Measurements from ENCODE around the gene GLB1L.

The GLB1L gene

DNA sequence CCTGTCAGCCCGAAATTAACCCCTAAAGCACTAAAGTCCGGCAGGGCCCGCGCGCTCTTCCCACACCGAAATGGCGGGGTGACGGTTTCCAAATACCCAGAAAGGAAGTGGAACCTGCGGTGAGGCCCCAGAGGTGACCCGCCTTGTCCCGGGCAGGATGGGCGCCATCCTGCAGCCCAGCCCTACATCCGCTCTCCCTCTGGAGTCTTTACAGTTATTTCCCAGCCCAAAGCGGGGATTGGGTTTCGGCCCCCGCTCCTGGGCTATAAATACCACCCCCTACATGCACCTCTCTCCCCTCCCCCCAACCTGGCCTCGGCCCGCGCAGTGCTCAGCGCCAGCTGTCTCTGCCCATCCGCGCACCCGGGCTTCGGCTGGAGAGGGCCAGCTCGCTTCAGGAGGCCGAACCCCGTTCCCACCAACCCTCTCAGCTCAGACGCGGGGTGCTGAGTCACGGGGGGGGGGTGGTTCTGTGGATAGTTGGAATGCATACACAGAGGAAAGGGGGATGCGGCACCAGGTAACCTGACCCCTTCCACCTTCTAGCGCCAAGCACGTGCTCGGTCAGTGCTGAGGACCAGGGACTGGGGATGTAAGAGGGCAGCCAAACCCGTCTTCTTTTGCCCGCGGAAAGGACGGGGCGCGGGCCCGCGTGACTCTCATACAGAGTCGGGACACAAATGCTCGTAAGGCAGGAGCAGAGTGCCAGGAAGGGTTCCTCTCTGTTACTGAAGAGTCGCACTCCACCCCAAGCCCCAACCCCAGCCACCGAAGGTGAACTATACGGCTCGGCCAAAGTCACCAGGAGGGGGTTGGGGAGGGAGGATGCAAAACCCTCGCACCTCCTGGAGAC is 7.9 kb upstream of the GLB1L start, which contains the start of gene TUBA4B:
TUBA4B (plus strand) TSS at position 344 of the 853 bp plus-strand sequence; CDS start at position 509, 165 bp downstream.
- DNase-seq (ENCODE audit: low read depth), result no peak
- TF ChIP-seq, protein P1, sequence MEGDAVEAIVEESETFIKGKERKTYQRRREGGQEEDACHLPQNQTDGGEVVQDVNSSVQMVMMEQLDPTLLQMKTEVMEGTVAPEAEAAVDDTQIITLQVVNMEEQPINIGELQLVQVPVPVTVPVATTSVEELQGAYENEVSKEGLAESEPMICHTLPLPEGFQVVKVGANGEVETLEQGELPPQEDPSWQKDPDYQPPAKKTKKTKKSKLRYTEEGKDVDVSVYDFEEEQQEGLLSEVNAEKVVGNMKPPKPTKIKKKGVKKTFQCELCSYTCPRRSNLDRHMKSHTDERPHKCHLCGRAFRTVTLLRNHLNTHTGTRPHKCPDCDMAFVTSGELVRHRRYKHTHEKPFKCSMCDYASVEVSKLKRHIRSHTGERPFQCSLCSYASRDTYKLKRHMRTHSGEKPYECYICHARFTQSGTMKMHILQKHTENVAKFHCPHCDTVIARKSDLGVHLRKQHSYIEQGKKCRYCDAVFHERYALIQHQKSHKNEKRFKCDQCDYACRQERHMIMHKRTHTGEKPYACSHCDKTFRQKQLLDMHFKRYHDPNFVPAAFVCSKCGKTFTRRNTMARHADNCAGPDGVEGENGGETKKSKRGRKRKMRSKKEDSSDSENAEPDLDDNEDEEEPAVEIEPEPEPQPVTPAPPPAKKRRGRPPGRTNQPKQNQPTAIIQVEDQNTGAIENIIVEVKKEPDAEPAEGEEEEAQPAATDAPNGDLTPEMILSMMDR (conservative IDR thresholded peaks at IDR 0.05; ENCODE audit: control insufficient read depth, insufficient read depth, low read depth, low read length), result no peak
- peak within 1 kb of the TSS; percentile 44 for H3K4me3 ChIP-seq (ENCODE audit: control insufficient read depth, low read depth, low read length)

DNA sequence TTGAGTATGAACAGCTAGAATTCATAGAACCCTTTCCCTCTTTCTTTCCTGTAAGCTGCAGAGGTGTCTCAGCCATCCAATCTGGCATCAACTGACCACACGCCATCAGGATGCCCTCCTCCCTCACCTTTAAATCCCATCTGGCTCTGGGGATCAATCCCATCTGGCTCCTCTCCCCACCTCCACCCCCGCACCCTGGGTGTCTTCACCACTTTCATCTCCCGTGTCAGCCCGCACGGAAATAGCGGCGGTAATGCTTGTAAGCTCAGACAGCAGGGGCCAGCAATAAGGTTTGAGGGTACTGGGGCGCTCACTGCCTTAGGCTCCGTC is 7.3 kb upstream of the GLB1L start:
- H3K4me3 ChIP-seq (ENCODE audit: control insufficient read depth, low read depth, low read length), result peak overlapping the region; percentile 44
- no peak for DNase-seq (ENCODE audit: low read depth)
- TF ChIP-seq, protein P1 (conservative IDR thresholded peaks at IDR 0.05; ENCODE audit: control insufficient read depth, insufficient read depth, low read depth, low read length), result no peak

DNA sequence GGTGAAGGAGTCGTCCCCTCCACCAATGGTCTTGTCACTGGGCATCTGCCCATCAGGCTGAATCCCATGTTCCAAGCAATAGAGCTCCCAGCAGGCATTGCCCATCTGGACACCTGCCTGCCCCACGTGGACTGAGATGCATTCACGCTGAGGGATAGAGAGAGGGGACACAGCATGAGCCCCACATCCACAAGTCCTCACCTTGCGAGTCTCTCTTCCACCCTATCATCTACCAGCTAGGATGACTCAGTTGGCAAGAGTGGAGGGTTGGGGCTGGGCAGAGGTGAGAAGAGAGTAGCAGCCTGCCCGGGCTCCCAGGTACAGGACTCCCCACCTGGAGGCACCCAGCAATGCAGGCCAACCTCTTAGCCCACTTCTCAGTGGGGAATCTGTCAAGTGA is 6.8 kb upstream of the GLB1L start:
- no peak overlapping the region for H3K4me3 ChIP-seq (ENCODE audit: control insufficient read depth, low read depth, low read length)
- TF ChIP-seq, protein P1 (conservative IDR thresholded peaks at IDR 0.05; ENCODE audit: control insufficient read depth, insufficient read depth, low read depth, low read length), result no peak
- DNase-seq (ENCODE audit: low read depth), result no peak

DNA sequence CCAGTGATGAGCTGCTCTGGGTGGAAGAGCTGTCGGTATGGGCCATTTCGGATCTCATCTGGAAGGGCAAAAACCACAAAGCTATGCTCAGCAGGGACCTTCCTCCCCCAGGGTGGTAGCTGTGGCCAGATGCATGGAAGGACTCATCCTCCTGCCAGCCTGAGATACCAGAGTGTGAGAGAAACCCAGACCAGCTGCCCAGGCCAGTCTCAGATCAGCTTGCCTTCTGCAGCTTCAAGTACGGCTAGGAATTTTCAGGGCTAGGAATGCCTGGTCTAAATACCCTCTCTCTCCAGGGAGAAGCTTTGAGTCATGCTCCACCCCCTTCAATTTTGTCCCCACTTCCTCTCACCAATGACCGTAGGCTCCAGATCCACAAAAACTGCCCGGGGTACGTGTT is 6.4 kb upstream of the GLB1L start:
- H3K4me3 ChIP-seq (ENCODE audit: control insufficient read depth, low read depth, low read length), result no peak overlapping the region
- DNase-seq (ENCODE audit: low read depth), result no peak
- TF ChIP-seq, protein P1 (conservative IDR thresholded peaks at IDR 0.05; ENCODE audit: control insufficient read depth, insufficient read depth, low read depth, low read length), result no peak

DNA sequence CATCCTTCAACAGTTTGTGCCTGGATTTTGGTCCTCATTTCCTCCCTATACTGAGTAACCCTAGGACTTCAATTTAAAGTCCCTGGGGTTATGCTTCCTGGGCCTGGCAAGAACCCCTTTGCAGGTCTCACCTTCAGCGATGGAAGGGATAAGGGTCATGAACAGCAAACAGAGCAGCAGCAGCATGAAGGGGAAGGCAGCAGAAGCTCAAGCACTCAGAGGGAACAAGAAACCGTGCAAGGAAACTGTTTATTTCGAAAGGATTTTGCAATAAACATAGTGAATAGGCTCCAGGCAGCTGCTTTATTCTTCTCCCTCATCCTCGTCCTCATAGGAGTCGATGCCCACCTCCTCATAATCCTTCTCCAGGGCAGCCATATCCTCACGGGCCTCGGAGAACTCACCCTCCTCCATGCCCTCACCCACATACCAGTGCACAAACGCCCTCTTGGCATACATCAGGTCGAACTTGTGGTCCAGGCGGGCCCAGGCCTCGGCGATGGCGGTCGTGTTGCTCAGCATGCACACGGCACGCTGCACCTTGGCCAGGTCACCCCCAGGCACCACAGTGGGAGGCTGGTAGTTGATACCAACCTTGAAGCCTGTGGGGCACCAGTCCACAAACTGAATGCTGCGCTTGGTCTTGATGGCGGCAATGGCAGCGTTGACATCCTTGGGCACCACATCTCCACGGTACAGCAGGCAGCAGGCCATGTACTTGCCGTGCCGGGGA is 5.0 kb upstream of the GLB1L start:
- no peak for DNase-seq (ENCODE audit: low read depth)
- TF ChIP-seq, protein P1 (conservative IDR thresholded peaks at IDR 0.05; ENCODE audit: control insufficient read depth, insufficient read depth, low read depth, low read length), result no peak
- no peak overlapping the region for H3K4me3 ChIP-seq (ENCODE audit: control insufficient read depth, low read depth, low read length)

DNA sequence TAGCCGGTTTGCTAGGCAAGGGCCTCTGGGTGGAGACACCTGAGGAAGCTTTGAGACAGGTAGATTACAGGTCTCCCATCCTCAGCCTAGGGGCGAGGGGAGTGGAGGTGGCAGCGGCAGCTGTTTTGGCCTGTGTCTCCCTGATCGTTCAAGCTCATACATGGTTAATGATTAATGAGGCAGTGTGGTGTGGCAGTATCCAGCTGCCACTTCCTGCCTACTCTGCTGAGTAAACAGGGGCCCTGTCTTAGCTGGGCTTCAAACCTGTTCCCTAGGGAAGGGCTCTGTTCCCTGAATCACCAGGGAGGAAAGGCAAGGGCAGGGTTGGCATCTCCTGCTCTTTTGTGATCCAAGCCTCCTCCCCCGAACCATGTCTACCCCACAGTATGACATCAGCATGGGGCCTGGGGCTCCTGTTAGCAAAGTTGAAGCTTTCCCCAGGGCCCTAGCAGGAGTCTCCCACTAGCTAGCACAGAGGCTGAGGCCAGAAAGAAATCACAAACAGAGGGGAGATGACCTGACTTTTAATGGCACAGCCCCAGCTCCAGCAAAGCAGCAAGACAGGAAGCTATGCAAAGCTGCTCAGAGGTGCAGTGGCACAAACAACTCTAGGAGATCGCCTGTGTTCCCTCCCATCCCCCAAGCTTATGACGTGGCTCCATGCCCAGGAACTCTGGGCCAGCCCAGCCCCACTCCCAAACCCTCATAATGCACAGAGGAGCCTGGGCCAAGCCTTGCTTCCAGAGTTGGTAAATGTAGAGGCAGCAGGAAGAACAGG is 4.1 kb upstream of the GLB1L start:
- no peak overlapping the region for H3K4me3 ChIP-seq (ENCODE audit: control insufficient read depth, low read depth, low read length)
- DNase-seq (ENCODE audit: low read depth), result peak; percentile 83
- TF ChIP-seq, protein P1 (conservative IDR thresholded peaks at IDR 0.05; ENCODE audit: control insufficient read depth, insufficient read depth, low read depth, low read length), result no peak
